Esophagus muscularis mucosa (tissue), 4 donors: ENCODE results near the gene HNRNPA1L2.

Experiments
- EP300 ChIP-seq: sonication (generic); formaldehyde crosslinking; IDR thresholded peaks from one replicate; pipeline ENCODE4 v1.6.1; 2017; ENCODE audit warnings: antibody characterized with exemption
- POLR2A ChIP-seq: fragments of 450-650 bp; IDR thresholded peaks from one replicate; pipeline ENCODE4 v1.6.1; 2017; ENCODE audit warnings: antibody characterized with exemption, moderate library complexity, mild to moderate bottlenecking, low read depth
- POLR2AphosphoS5 ChIP-seq, 2 donors: sonication (generic); formaldehyde crosslinking; IDR thresholded peaks; one replicate each; pipeline ENCODE4 v1.6.1; 2017; ENCODE audit warnings: antibody characterized with exemption in 2 of 2
- TF ChIP-seq, protein P1 (sequence below), 3 experiments: fragments of 200-600 bp in 2 of 3; fragments of 450-650 bp in 1 of 3; sonication (generic) in 2 of 3; IDR thresholded peaks; one replicate each; pipeline ENCODE4 v1.5.1; 2017 to 2019; ENCODE audit warnings: antibody characterized with exemption in 3 of 3, mild to moderate bottlenecking in 2 of 3, moderate library complexity in 1 of 3

DNA sequence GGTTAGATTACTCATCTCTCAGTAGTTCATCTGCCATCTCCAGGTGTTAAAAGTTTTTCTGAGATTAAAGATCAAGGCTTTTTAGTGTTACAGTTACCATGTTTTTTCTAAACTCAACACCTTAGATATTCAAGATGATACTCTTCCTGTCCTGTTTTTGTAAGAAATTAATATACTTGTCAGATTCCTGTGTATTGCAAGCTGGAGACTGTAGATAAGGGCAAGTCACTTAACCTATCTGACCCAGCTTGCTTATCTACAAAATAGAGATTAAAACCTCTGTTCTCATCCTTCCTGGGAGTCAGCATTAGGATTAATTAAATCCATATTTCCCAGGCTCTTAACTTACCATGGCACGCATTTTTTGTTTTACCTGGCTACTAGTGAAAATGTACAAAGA lies 35.6 kb downstream of the HNRNPA1L2 start:
- TF ChIP-seq, protein P1, sequence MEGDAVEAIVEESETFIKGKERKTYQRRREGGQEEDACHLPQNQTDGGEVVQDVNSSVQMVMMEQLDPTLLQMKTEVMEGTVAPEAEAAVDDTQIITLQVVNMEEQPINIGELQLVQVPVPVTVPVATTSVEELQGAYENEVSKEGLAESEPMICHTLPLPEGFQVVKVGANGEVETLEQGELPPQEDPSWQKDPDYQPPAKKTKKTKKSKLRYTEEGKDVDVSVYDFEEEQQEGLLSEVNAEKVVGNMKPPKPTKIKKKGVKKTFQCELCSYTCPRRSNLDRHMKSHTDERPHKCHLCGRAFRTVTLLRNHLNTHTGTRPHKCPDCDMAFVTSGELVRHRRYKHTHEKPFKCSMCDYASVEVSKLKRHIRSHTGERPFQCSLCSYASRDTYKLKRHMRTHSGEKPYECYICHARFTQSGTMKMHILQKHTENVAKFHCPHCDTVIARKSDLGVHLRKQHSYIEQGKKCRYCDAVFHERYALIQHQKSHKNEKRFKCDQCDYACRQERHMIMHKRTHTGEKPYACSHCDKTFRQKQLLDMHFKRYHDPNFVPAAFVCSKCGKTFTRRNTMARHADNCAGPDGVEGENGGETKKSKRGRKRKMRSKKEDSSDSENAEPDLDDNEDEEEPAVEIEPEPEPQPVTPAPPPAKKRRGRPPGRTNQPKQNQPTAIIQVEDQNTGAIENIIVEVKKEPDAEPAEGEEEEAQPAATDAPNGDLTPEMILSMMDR (IDR thresholded peaks at IDR 0.05), result no peak
- TF ChIP-seq POLR2A, result no peak
- TF ChIP-seq EP300, result no peak
- TF ChIP-seq POLR2AphosphoS5 (IDR thresholded peaks at IDR 0.05), result no peak
